Stimulated activated memory B cell treated with anti-CD40 and anti-IgM and Interleukin-4, amounts not matched to agents 10 μg/mL and 1 μg/mL and 100 μg/mL, for 72 hours (primary cell): ENCODE data around the gene TMOD1.

Experiments
- ATAC-seq: fragments of 150-1000 bp; cut with Tn5 transposase; 2 replicates; pipeline ENCODE4 v1.10.0; 2021
- H3K27ac Mint-ChIP-seq: one replicate; pipeline ENCODE4 v1.8.0; 2022; ENCODE audit warnings: mild to moderate bottlenecking, mixed read lengths
- H3K27me3 Mint-ChIP-seq: one replicate; pipeline ENCODE4 v1.8.0; 2022; ENCODE audit warnings: mixed read lengths
- H3K36me3 Mint-ChIP-seq: one replicate; pipeline ENCODE4 v1.8.0; 2022; ENCODE audit warnings: mixed read lengths
- H3K4me1 Mint-ChIP-seq: one replicate; pipeline ENCODE4 v1.8.0; 2022; ENCODE audit warnings: mixed read lengths
- H3K4me3 Mint-ChIP-seq: one replicate; pipeline ENCODE4 v1.8.0; 2022; ENCODE audit warnings: mild to moderate bottlenecking, moderate library complexity, mixed read lengths
- H3K9me3 Mint-ChIP-seq: one replicate; pipeline ENCODE4 v1.8.0; 2022; ENCODE audit warnings: mixed read lengths

The TMOD1 gene

GRCh38 chr9:97505845-97506244, 4.4 kb downstream of the TMOD1 start:
- no peak for ATAC-seq
- Mint-ChIP-seq H3K36me3 (no peaks in the 10 kb centered on the region), H3K27me3 (peaks cover 24% of the 10 kb centered on the region), H3K9me3 (no peaks in the 10 kb centered on the region), H3K4me3 (no peak overlapping the region), H3K27ac (no peak overlapping the region), H3K4me1 (peaks cover 18% of the 10 kb centered on the region)

DNA sequence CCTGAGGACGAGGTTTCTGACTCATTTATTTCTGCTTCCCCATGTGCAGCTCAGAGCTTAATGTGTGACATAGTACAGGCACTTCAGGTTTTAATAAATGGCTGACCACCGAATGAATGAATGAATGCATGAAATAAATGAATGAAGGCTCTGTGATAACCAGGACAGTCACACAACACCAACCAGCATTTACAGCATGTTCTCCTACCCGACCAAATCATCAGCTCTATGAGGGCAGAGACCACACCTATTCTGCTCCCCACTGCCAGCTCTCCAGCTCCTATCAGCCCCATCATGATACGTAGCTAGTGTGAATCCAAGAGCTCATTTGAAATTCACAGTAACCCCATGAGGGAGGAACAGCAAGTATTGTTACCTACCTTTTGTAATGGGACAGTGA, 4.8 kb downstream of the TMOD1 start:
- Mint-ChIP-seq H3K4me1 (peaks cover 23% of the 10 kb centered on the region), H3K9me3 (no peaks in the 10 kb centered on the region), H3K4me3 (no peak overlapping the region), H3K27me3 (peaks cover 24% of the 10 kb centered on the region), H3K27ac (no peak overlapping the region), H3K36me3 (no peaks in the 10 kb centered on the region)
- ATAC-seq = no peak

- Mint-ChIP-seq H3K9me3 (no peaks in the 10 kb centered on the region), H3K4me3 (no peak overlapping the region), H3K27me3 (peaks cover 24% of the 10 kb centered on the region), H3K36me3 (no peaks in the 10 kb centered on the region), H3K4me1 (peaks cover 28% of the 10 kb centered on the region), H3K27ac (no peak overlapping the region)
- no peak for ATAC-seq
Measured at GRCh38 chr9:97506787-97507186, 5.3 kb downstream of the TMOD1 start.

DNA sequence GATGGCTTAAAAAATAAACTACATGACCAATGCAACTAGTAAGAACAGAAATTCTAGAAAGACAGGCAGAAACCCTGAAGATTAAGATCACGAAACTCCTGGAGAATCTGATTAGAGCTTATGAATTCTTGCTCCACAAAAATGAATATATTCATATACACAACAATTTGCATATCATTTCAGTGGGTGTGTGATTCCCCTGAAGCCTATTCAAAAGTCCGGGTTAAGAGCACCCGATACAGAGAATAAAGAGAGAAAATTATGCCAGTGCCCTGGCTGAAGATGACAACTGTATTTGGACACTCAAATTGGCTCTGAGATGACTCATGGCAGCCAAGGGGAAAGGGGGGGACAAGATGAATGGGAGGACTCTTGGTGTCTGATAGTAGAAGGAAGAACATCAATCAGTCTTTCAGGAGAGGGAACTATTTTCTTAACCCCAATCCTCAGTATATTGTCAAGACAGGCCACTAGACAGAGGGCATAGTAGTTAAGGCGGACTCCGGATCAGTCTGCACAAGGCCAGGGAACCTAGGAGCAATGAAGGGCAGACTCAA, 6.0 kb downstream of the TMOD1 start:
- Mint-ChIP-seq H3K9me3 (no peaks in the 10 kb centered on the region), H3K27ac (no peak overlapping the region), H3K4me1 (peaks cover 29% of the 10 kb centered on the region), H3K36me3 (no peaks in the 10 kb centered on the region), H3K4me3 (no peak overlapping the region), H3K27me3 (peaks cover 21% of the 10 kb centered on the region)
- no peak for ATAC-seq

DNA sequence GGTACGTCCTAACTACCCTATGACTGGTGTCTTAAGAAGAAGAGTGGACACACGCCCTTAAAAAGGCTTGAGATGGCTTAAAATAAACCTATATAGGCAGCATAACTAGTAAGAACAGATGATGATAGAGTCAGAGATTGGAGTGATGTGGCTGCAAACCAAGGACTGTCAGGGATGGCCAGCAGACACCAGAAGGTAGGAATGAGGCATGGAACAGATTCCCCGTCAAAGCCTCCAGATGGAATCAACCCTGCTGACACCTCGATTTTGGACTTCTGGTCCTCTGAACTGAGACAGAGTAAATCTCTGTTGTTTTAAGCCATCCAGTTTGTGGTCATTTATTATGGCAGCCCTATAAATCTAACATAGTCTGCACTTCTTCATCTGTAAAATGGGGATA, 7.4 kb downstream of the TMOD1 start:
- H3K27me3 Mint-ChIP-seq = peaks cover 8% of the 10 kb centered on the region
- H3K9me3 Mint-ChIP-seq = no peaks in the 10 kb centered on the region
- no peak for ATAC-seq
- no peaks in the 10 kb centered on the region for H3K36me3 Mint-ChIP-seq
- peaks cover 18% of the 10 kb centered on the region for H3K4me1 Mint-ChIP-seq
- no peak overlapping the region for H3K27ac Mint-ChIP-seq
- H3K4me3 Mint-ChIP-seq = no peak overlapping the region

DNA sequence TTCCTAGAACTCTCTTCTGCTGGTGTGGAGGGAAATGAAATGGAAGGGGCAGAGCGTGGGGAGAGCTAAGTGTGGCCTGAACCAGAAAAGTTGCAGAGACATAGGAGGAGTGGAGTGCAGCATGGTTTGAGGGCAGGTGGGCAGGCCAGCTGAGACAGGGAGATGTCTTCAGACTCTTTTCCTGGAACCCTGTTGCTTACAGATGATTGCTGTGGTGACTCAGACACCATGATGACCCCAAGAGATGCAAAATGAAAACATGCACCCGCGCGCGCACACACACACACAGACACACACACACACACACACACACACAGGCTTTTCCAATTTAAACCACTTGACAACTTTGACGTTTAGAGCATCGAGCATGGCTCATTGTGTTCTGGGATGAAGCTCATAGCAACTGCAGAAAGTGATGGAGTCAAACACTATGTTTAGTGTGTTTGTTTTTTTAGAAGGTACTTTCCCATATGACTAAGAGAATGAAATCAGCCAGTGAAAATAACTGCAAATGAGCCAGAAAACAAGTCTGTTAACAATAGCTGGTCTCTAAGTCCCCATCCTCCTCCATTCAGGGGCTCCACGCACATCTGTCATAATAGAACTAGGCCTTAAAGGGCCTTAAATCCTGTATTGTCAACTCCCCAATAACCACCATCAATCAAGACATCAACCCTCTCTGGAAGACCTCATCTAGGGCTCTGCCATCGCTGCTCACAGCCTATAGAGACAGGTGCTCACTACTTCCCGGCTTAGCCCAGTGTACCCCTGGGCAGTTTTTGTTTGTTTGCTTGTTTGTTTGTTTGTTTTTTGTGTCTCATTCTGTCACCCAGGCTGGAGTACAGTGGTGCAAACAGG, 9.6 kb downstream of the TMOD1 start:
- peaks cover 18% of the 10 kb centered on the region for H3K4me1 Mint-ChIP-seq
- peaks cover 3% of the 10 kb centered on the region for H3K27me3 Mint-ChIP-seq
- H3K27ac Mint-ChIP-seq = peak overlapping the region; percentile 79
- H3K36me3 Mint-ChIP-seq = no peaks in the 10 kb centered on the region
- H3K9me3 Mint-ChIP-seq = no peaks in the 10 kb centered on the region
- H3K4me3 Mint-ChIP-seq = peak overlapping the region; percentile 22
- ATAC-seq = peak; percentile 71

DNA sequence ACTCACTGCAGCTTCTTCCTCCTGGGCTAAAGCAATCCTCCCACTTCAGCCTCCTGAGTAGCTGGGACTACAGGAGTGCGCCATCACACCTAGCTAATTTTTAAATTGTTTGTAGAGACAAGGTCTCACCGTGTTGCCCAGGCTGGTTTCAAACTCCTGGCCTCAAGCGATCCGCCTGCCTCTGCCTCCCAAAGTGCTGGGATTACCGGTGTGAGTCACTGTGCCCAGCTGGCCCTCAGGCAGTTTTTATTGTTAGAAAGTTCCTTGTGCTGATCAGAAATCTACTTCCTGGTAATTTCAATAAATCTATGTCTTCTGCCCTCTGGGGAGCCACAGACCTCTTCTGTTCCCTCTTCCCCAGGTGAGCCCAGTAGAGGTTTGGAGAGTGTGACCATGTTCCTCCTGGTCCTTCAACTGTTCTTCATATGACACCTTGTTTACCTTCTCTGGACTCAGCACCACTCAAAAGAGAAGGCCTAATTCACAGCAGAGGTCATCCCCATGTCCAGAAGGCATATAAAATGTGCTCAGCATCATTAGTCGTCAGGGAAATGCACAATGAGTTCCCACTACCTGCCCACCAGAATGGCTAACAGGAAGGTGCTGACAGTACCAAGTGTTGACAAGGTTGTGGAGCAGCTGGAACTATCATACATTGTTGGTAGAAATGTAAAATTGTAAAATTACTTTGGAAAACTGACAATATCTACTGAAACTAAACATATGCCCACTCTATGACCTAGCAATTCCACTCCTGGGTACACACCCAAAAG, 10.4 kb downstream of the TMOD1 start:
- ATAC-seq = no peak
- Mint-ChIP-seq H3K9me3 (no peaks in the 10 kb centered on the region), H3K4me3 (peak overlapping the region; percentile 22), H3K36me3 (no peaks in the 10 kb centered on the region), H3K4me1 (peaks cover 18% of the 10 kb centered on the region), H3K27me3 (peaks cover 11% of the 10 kb centered on the region), H3K27ac (peak overlapping the region; percentile 79)

DNA sequence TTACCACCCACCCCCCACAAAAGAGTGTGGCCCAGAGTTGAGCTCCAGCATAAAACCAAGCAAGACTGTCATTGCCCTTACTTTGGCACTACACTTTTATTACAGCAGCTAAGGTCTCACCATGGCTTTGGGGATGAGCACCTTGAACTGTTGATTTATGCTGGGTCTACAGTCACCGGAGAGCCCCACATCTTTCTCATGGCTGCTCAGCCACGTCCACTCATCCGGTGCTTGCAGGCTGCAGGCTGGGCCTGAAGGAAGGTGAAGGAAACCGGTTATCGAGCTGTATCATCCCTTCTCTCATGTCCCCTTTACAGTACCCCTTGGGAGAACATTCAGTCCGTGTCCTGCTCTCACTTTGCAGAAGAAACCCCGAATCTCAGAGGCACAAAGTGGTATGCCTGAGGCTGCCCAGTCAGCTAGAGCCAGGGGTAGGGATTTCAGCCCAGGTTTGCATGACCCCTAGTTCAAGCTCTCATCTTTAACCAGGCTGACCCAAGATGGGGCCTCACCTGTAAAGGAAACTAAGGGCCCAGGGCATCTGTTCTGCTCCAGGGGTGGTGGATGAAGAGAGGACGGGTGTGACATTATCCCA, 11.6 kb downstream of the TMOD1 start:
- Mint-ChIP-seq H3K9me3 (no peaks in the 10 kb centered on the region), H3K27ac (no peak overlapping the region), H3K27me3 (peaks cover 23% of the 10 kb centered on the region), H3K36me3 (no peaks in the 10 kb centered on the region), H3K4me3 (no peak overlapping the region), H3K4me1 (peaks cover 18% of the 10 kb centered on the region)
- ATAC-seq = no peak

GRCh38 chr9:97514531-97514930, 13.1 kb downstream of the TMOD1 start:
- H3K27me3 Mint-ChIP-seq = peaks cover 38% of the 10 kb centered on the region
- no peaks in the 10 kb centered on the region for H3K36me3 Mint-ChIP-seq
- H3K4me1 Mint-ChIP-seq = peaks cover 18% of the 10 kb centered on the region
- H3K27ac Mint-ChIP-seq = no peak overlapping the region
- no peaks in the 10 kb centered on the region for H3K9me3 Mint-ChIP-seq
- no peak overlapping the region for H3K4me3 Mint-ChIP-seq
- no peak for ATAC-seq

DNA sequence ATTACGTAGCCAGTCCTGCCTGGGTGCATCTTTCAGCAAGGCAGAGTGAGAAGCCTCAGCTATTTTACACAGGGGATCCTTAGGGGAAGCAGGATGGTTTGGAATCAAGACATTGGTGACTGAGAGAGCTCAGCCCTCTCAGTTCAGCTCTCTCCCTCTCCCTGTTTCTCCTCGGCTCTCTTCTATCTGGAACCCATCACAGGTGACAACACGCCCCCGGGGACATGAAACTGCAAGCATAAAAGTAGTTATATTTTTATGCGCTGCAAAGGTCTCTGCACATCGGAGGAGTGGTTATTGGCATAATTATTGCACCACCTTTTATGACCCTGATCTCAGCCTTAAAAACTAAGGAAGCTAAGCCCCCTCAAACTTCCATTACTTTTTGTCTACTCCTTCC, 14.2 kb downstream of the TMOD1 start:
- Mint-ChIP-seq H3K9me3 (no peaks in the 10 kb centered on the region), H3K27me3 (peaks cover 41% of the 10 kb centered on the region), H3K4me1 (peaks cover 14% of the 10 kb centered on the region), H3K4me3 (no peak overlapping the region), H3K27ac (no peak overlapping the region), H3K36me3 (no peaks in the 10 kb centered on the region)
- ATAC-seq = no peak

GRCh38 chr9:97516111-97516510, 14.6 kb downstream of the TMOD1 start:
- Mint-ChIP-seq H3K4me1 (peaks cover 10% of the 10 kb centered on the region), H3K27me3 (peaks cover 41% of the 10 kb centered on the region)

GRCh38 chr9:97517331-97518089, 16.0 kb downstream of the TMOD1 start:
- Mint-ChIP-seq H3K9me3 (no peaks in the 10 kb centered on the region), H3K36me3 (no peaks in the 10 kb centered on the region), H3K27ac (no peak overlapping the region), H3K4me3 (no peak overlapping the region), H3K27me3 (peaks cover 41% of the 10 kb centered on the region), H3K4me1 (no peaks in the 10 kb centered on the region)
- no peak for ATAC-seq

More at GRCh38 chr9:97516111-97516510, 14.6 kb downstream of the TMOD1 start:
- no peaks in the 10 kb centered on the region for H3K36me3 Mint-ChIP-seq
- ATAC-seq = no peak
- no peak overlapping the region for H3K27ac Mint-ChIP-seq
- H3K4me3 Mint-ChIP-seq = no peak overlapping the region
- H3K9me3 Mint-ChIP-seq = no peaks in the 10 kb centered on the region

DNA sequence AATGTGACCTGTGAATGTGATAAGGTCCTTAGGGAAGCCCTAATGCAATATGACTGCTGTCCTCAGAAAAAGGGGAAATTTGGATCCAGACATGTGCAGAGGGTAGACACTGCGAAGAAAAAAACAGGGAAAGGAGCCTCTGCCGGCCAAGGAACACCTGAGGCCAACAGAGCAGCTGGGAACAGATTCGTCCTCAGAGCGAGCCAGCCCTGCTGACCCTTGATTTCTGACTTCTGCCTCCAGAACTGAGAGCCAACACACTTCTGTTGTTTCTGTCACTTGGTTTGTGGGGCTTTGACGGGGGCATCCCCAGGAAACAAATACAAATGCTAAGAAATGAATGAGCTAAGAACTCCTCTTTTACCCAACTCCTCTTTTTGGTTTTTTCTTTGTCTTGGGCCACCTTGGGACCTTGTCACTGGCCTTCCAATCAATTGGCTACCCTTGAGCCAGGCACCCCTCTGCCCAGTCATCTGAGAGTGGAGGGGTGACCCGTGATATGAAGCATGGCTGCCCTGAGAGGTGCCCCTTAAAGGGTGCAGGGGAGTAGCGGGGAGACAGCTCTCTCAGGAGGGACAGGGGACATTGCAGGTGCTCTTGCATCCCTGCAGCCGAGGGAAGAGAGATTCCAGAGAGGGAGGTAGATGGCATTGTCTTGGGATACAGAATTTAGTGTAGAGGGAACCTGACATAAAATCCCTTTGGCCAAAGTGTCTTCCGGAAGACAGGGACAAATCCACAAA, 16.9 kb downstream of the TMOD1 start:
- Mint-ChIP-seq H3K36me3 (no peaks in the 10 kb centered on the region), H3K4me3 (no peak overlapping the region), H3K27me3 (peaks cover 41% of the 10 kb centered on the region), H3K9me3 (no peaks in the 10 kb centered on the region), H3K4me1 (no peaks in the 10 kb centered on the region), H3K27ac (no peak overlapping the region)
- ATAC-seq = no peak

GRCh38 chr9:97518909-97519307, 17.4 kb downstream of the TMOD1 start:
- H3K27me3 Mint-ChIP-seq = peaks cover 41% of the 10 kb centered on the region
- H3K9me3 Mint-ChIP-seq = no peaks in the 10 kb centered on the region
- no peak overlapping the region for H3K27ac Mint-ChIP-seq
- H3K4me3 Mint-ChIP-seq = no peak overlapping the region
- no peaks in the 10 kb centered on the region for H3K36me3 Mint-ChIP-seq
- H3K4me1 Mint-ChIP-seq = no peaks in the 10 kb centered on the region
- no peak for ATAC-seq
